ENCODE measurements around the gene TPM1. TPM values are rescaled to one million over a fixed set of nuclear protein-coding genes. Genes with fewer than 3 reads are reported as not detected.

TPM1 gene
- total RNA-seq, 1 experiment from 2014 or later: 421 TPM

DNA sequence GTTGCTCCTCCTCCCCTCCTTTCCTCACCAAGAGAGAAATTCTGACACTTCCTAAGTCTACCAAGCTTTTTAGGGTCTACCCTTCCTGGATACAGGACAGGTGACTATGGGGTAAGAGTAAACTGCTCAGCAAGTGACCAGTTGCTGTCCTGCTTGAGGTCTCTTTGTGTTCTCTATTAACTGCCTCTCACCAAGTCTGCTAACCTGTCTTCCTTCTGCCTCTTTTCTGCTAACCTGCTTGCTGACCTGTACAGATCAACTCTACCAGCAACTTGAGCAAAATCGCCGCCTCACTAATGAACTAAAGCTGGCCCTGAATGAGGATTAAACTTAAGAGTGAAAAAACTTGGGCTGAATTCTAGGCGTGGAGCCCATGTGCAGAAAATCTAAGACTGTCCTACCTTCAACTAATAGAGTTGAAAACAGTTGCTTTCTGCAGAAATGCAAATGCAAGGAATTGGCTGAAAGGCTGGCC, 27.1 kb downstream of the TPM1 start (continued):
- TF ChIP-seq, protein P1, sequence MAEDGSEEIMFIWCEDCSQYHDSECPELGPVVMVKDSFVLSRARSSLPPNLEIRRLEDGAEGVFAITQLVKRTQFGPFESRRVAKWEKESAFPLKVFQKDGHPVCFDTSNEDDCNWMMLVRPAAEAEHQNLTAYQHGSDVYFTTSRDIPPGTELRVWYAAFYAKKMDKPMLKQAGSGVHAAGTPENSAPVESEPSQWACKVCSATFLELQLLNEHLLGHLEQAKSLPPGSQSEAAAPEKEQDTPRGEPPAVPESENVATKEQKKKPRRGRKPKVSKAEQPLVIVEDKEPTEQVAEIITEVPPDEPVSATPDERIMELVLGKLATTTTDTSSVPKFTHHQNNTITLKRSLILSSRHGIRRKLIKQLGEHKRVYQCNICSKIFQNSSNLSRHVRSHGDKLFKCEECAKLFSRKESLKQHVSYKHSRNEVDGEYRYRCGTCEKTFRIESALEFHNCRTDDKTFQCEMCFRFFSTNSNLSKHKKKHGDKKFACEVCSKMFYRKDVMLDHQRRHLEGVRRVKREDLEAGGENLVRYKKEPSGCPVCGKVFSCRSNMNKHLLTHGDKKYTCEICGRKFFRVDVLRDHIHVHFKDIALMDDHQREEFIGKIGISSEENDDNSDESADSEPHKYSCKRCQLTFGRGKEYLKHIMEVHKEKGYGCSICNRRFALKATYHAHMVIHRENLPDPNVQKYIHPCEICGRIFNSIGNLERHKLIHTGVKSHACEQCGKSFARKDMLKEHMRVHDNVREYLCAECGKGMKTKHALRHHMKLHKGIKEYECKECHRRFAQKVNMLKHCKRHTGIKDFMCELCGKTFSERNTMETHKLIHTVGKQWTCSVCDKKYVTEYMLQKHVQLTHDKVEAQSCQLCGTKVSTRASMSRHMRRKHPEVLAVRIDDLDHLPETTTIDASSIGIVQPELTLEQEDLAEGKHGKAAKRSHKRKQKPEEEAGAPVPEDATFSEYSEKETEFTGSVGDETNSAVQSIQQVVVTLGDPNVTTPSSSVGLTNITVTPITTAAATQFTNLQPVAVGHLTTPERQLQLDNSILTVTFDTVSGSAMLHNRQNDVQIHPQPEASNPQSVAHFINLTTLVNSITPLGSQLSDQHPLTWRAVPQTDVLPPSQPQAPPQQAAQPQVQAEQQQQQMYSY (CRISPR knock-in tag; IDR thresholded peaks at IDR 0.05): no peak
- TF ChIP-seq, protein P2, sequence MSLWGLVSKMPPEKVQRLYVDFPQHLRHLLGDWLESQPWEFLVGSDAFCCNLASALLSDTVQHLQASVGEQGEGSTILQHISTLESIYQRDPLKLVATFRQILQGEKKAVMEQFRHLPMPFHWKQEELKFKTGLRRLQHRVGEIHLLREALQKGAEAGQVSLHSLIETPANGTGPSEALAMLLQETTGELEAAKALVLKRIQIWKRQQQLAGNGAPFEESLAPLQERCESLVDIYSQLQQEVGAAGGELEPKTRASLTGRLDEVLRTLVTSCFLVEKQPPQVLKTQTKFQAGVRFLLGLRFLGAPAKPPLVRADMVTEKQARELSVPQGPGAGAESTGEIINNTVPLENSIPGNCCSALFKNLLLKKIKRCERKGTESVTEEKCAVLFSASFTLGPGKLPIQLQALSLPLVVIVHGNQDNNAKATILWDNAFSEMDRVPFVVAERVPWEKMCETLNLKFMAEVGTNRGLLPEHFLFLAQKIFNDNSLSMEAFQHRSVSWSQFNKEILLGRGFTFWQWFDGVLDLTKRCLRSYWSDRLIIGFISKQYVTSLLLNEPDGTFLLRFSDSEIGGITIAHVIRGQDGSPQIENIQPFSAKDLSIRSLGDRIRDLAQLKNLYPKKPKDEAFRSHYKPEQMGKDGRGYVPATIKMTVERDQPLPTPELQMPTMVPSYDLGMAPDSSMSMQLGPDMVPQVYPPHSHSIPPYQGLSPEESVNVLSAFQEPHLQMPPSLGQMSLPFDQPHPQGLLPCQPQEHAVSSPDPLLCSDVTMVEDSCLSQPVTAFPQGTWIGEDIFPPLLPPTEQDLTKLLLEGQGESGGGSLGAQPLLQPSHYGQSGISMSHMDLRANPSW (CRISPR knock-in tag; conservative IDR thresholded peaks at IDR 0.05; ENCODE audit: low read depth): no peak
- TF ChIP-seq, protein P3, sequence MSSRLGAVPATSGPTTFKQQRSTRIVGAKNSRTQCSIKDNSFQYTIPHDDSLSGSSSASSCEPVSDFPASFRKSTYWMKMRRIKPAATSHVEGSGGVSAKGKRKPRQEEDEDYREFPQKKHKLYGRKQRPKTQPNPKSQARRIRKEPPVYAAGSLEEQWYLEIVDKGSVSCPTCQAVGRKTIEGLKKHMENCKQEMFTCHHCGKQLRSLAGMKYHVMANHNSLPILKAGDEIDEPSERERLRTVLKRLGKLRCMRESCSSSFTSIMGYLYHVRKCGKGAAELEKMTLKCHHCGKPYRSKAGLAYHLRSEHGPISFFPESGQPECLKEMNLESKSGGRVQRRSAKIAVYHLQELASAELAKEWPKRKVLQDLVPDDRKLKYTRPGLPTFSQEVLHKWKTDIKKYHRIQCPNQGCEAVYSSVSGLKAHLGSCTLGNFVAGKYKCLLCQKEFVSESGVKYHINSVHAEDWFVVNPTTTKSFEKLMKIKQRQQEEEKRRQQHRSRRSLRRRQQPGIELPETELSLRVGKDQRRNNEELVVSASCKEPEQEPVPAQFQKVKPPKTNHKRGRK (CRISPR knock-in tag; IDR thresholded peaks at IDR 0.05; ENCODE audit: borderline replicate concordance): no peak
- TF ChIP-seq NFYB (CRISPR knock-in tag; conservative IDR thresholded peaks at IDR 0.05; ENCODE audit: low read depth): no peak

DNA sequence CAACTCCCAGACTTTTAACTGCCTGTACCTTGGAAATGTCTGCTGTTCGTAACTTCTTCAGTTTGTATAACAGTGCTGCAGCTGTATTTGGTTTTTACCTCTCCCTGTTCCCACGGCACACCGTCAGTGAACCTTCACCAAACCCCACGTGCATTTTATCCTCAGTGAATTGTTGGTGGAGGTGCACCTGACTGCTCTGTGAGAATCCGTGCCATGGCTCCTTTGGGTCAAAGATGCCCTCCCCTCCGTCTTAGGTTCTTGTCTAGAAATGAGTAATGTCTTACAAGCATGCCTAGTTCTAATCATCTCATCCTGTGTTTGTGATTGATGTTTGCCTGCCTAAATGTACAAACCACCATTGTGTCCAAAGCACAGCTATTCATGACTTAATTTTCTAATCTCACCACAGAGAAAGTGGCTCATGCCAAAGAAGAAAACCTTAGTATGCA, 28.2 kb downstream of the TPM1 start:
- TF ChIP-seq, protein P4, sequence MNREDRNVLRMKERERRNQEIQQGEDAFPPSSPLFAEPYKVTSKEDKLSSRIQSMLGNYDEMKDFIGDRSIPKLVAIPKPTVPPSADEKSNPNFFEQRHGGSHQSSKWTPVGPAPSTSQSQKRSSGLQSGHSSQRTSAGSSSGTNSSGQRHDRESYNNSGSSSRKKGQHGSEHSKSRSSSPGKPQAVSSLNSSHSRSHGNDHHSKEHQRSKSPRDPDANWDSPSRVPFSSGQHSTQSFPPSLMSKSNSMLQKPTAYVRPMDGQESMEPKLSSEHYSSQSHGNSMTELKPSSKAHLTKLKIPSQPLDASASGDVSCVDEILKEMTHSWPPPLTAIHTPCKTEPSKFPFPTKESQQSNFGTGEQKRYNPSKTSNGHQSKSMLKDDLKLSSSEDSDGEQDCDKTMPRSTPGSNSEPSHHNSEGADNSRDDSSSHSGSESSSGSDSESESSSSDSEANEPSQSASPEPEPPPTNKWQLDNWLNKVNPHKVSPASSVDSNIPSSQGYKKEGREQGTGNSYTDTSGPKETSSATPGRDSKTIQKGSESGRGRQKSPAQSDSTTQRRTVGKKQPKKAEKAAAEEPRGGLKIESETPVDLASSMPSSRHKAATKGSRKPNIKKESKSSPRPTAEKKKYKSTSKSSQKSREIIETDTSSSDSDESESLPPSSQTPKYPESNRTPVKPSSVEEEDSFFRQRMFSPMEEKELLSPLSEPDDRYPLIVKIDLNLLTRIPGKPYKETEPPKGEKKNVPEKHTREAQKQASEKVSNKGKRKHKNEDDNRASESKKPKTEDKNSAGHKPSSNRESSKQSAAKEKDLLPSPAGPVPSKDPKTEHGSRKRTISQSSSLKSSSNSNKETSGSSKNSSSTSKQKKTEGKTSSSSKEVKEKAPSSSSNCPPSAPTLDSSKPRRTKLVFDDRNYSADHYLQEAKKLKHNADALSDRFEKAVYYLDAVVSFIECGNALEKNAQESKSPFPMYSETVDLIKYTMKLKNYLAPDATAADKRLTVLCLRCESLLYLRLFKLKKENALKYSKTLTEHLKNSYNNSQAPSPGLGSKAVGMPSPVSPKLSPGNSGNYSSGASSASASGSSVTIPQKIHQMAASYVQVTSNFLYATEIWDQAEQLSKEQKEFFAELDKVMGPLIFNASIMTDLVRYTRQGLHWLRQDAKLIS (CRISPR knock-in tag; IDR thresholded peaks at IDR 0.05; ENCODE audit: borderline replicate concordance): no peak
- TF ChIP-seq, protein P5, sequence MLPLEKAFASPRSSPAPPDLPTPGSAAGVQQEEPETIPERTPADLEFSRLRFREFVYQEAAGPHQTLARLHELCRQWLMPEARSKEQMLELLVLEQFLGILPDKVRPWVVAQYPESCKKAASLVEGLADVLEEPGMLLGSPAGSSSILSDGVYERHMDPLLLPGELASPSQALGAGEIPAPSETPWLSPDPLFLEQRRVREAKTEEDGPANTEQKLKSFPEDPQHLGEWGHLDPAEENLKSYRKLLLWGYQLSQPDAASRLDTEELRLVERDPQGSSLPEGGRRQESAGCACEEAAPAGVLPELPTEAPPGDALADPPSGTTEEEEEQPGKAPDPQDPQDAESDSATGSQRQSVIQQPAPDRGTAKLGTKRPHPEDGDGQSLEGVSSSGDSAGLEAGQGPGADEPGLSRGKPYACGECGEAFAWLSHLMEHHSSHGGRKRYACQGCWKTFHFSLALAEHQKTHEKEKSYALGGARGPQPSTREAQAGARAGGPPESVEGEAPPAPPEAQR (CRISPR knock-in tag; IDR thresholded peaks at IDR 0.05): no peak
- no peak for TF ChIP-seq CREB1 (CRISPR knock-in tag; IDR thresholded peaks at IDR 0.05)
- TF ChIP-seq, protein P6, sequence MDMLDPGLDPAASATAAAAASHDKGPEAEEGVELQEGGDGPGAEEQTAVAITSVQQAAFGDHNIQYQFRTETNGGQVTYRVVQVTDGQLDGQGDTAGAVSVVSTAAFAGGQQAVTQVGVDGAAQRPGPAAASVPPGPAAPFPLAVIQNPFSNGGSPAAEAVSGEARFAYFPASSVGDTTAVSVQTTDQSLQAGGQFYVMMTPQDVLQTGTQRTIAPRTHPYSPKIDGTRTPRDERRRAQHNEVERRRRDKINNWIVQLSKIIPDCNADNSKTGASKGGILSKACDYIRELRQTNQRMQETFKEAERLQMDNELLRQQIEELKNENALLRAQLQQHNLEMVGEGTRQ (CRISPR knock-in tag; IDR thresholded peaks at IDR 0.05): no peak
- TF ChIP-seq, protein P7, sequence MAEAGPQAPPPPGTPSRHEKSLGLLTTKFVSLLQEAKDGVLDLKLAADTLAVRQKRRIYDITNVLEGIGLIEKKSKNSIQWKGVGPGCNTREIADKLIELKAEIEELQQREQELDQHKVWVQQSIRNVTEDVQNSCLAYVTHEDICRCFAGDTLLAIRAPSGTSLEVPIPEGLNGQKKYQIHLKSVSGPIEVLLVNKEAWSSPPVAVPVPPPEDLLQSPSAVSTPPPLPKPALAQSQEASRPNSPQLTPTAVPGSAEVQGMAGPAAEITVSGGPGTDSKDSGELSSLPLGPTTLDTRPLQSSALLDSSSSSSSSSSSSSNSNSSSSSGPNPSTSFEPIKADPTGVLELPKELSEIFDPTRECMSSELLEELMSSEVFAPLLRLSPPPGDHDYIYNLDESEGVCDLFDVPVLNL (CRISPR knock-in tag; IDR thresholded peaks at IDR 0.05; ENCODE audit: borderline replicate concordance, low read depth): no peak
- TF ChIP-seq ZNF423 (CRISPR knock-in tag; IDR thresholded peaks at IDR 0.05): no peak
- no peak for TF ChIP-seq ZNF138 (CRISPR knock-in tag; conservative IDR thresholded peaks at IDR 0.05)
- TF ChIP-seq ZNF263 (CRISPR knock-in tag; IDR thresholded peaks at IDR 0.05; ENCODE audit: low read depth): no peak
- no peak for TF ChIP-seq GABPB1 (CRISPR knock-in tag; IDR thresholded peaks at IDR 0.05)
- TF ChIP-seq, protein P8, sequence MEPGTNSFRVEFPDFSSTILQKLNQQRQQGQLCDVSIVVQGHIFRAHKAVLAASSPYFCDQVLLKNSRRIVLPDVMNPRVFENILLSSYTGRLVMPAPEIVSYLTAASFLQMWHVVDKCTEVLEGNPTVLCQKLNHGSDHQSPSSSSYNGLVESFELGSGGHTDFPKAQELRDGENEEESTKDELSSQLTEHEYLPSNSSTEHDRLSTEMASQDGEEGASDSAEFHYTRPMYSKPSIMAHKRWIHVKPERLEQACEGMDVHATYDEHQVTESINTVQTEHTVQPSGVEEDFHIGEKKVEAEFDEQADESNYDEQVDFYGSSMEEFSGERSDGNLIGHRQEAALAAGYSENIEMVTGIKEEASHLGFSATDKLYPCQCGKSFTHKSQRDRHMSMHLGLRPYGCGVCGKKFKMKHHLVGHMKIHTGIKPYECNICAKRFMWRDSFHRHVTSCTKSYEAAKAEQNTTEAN (CRISPR knock-in tag; IDR thresholded peaks at IDR 0.05): no peak
- TF ChIP-seq MYBL2 (CRISPR knock-in tag; IDR thresholded peaks at IDR 0.05): no peak
- Mint-ChIP-seq H3K4me3 (no peak overlapping the region), H3K4me1 (peaks cover 37% of the 10 kb centered on the region), H3K27me3 (ENCODE audit: low read depth) (no peaks in the 10 kb centered on the region), H3K9me3 (no peaks in the 10 kb centered on the region), H3K36me3 (peaks cover 52% of the 10 kb centered on the region), H3K27ac (peak overlapping the region; percentile 70)
- ATAC-seq (no peak), DNase-seq (ENCODE audit: low spot score) (no peak)
- ChIA-PET POLR2A (no interaction called here), CTCF (no interaction called here)
